HCT116 (cell line): ENCODE data around the gene SPDYE3. TPM values are rescaled to one million over a fixed set of nuclear protein-coding genes. Genes with fewer than 3 reads are reported as not detected.
"Not testable (repeated sequence)": the region's sequence is repeated elsewhere in the genome, so short reads cannot be mapped to it uniquely, and the experiment has no call there.

Experiments used
- ATAC-seq: fragments of 200-7000 bp; cut with Tn5 transposase; 2 replicates; pipeline ENCODE4 v1.9.1; 2020; ENCODE audit warnings: mild to moderate bottlenecking, moderate library complexity
- BruUV-seq: library from RNA; stranded (reverse); fragments of 400-500 nt; replicated peaks from 2 replicates; lab custom pipeline; 2021; lab: Mats Ljungman, UMichigan
- CTCF ChIA-PET: fragments of 300-600 bp; sonication (Branson Sonifier 250); formaldehyde crosslinking; loops from one replicate; lab custom pipeline; 2021; ENCODE audit warnings: antibody characterized with exemption; lab: Charles Lee
- POLR2A ChIA-PET: fragments of 300-600, 350-600 bp; sonication (Branson Sonifier 250); formaldehyde crosslinking; loops from one replicate; lab custom pipeline; 2021; ENCODE audit warnings: antibody characterized with exemption; lab: Charles Lee
- RAD21 ChIA-PET, 2 experiments: fragments of 300-600 bp; sonication (Branson Sonifier 250); formaldehyde crosslinking; loops; one replicate each; lab custom pipeline; 2023; ENCODE audit warnings: low total read pairs in 2 of 2; ENCODE audit not compliant: uncharacterized antibody in 2 of 2, unreplicated experiment in 2 of 2, low non-redundant PET in 1 of 2; lab: Charles Lee
- DNase-seq: peaks from one replicate; pipeline ENCODE4 v3.0.0-alpha.2; 2010; ENCODE audit warnings: low read depth, low spot score
- H2AFZ ChIP-seq: fragments of 200-600 bp; shearing (Covaris generic), sonication (generic); 2 replicates; pipeline ENCODE4 v1.6.1; 2017; ENCODE audit warnings: low read depth, mixed run types, mixed read lengths, antibody characterized with exemption, low read length; ENCODE audit not compliant: poor library complexity, severe bottlenecking
- H3K27ac ChIP-seq: 2 replicates; pipeline ENCODE4 v1.5.1; 2012; ENCODE audit warnings: low read depth, low read length
- H3K27me3 ChIP-seq: fragments of 200-600 bp; sonication (generic); 2 replicates; pipeline ENCODE4 v1.6.1; 2016; ENCODE audit warnings: mixed run types, low read length, mixed read lengths; ENCODE audit not compliant: insufficient read depth
- H3K36me3 ChIP-seq, 2 experiments: fragments of 200-500 bp in 1 of 2; fragments of 200-600 bp in 1 of 2; sonication (Bioruptor generic) in 1 of 2; sonication (generic) in 1 of 2; 2 replicates each; pipeline versions ENCODE4 v1.5.1 to v1.6.1; 2014 to 2016; ENCODE audit warnings: low read length in 2 of 2, inconsistent platforms in 1 of 2, mixed read lengths in 1 of 2, mixed run types in 1 of 2; ENCODE audit not compliant: insufficient read depth in 2 of 2, control insufficient read depth in 1 of 2
- H3K4me1 ChIP-seq, 2 experiments: fragments of 200-600 bp in 1 of 2; sonication (generic) in 1 of 2; 2 replicates each; pipeline versions ENCODE4 v1.5.1 to v1.6.1; 2012 to 2017; ENCODE audit warnings: low read length in 2 of 2, inconsistent platforms in 1 of 2, mild to moderate bottlenecking in 1 of 2, mixed read lengths in 1 of 2, mixed run types in 1 of 2, moderate library complexity in 1 of 2; ENCODE audit not compliant: insufficient read depth in 2 of 2, control insufficient read depth in 1 of 2
- H3K4me2 ChIP-seq: fragments of 200-600 bp; sonication (generic); 2 replicates; pipeline ENCODE4 v1.6.1; 2017; ENCODE audit warnings: mixed run types, low read length, mixed read lengths
- H3K4me3 ChIP-seq, 2 experiments: fragments of 200-600 bp in 1 of 2; sonication (generic) in 1 of 2; replicated peaks in 1 of 2; 2 replicates each; pipeline ENCODE4 v1.5.1; 2011 to 2016; ENCODE audit warnings: low read length in 2 of 2, control low read depth in 1 of 2, low read depth in 1 of 2, mild to moderate bottlenecking in 1 of 2, mixed read lengths in 1 of 2, mixed run types in 1 of 2
- H3K79me2 ChIP-seq: fragments of 200-600 bp; sonication (generic); 2 replicates; pipeline ENCODE4 v1.6.1; 2017; ENCODE audit warnings: mild to moderate bottlenecking, mixed run types, low read length, moderate library complexity, mixed read lengths; ENCODE audit not compliant: insufficient read depth
- H3K9ac ChIP-seq: fragments of 200-600 bp; sonication (generic); 2 replicates; pipeline ENCODE4 v1.6.1; 2016; ENCODE audit warnings: low read length, mixed read lengths
- H3K9me2 ChIP-seq: fragments of 200-600 bp; sonication (generic), shearing (Covaris generic); 2 replicates; pipeline ENCODE4 v1.6.1; 2017; ENCODE audit warnings: mixed run types, mild to moderate bottlenecking, moderate library complexity; ENCODE audit not compliant: insufficient read depth
- H3K9me3 ChIP-seq, 2 experiments: fragments of 200-500 bp in 1 of 2; fragments of 200-600 bp in 1 of 2; sonication (Bioruptor generic) in 1 of 2; sonication (generic) in 1 of 2; 2 replicates each; pipeline ENCODE4 v1.6.1; 2014 to 2017; ENCODE audit warnings: low read length in 2 of 2, mixed read lengths in 2 of 2, inconsistent platforms in 1 of 2, low read depth in 1 of 2, mild to moderate bottlenecking in 1 of 2, mixed run types in 1 of 2, moderate library complexity in 1 of 2; ENCODE audit not compliant: control insufficient read depth in 1 of 2, insufficient read depth in 1 of 2
- H4K20me1 ChIP-seq: fragments of 200-600 bp; sonication (generic), shearing (Covaris generic); 2 replicates; pipeline ENCODE4 v1.6.1; 2017; ENCODE audit warnings: mixed run types, mild to moderate bottlenecking, moderate library complexity; ENCODE audit not compliant: insufficient read depth
- intact Hi-C: fragments of 100-400 bp; cut with micrococcal nuclease; formaldehyde crosslinking; loops from 2 replicates; pipeline ENCODE4 v1.10.0; 2022
- total RNA-seq: library from RNA; stranded (reverse); gene quantifications from one replicate; pipeline ENCODE4 v1.2.1, GENCODE V29; 2021; ENCODE audit not compliant: unreplicated experiment

Gene SPDYE3
- total RNA-seq, 1 experiment from 2014 or later = not detected

GRCh38 chr7:100325671-100326070 is 18.2 kb downstream of the SPDYE3 start:
- H3K4me1 ChIP-seq, H3K4me3 ChIP-seq, H3K79me2 ChIP-seq, H3K27me3 ChIP-seq, H3K36me3 ChIP-seq, DNase-seq, H3K9ac ChIP-seq, H3K4me2 ChIP-seq, BruUV-seq, H2AFZ ChIP-seq, H3K27ac ChIP-seq, H4K20me1 ChIP-seq, CTCF ChIA-PET, POLR2A ChIA-PET, H3K9me2 ChIP-seq, ATAC-seq, intact Hi-C loops, H3K9me3 ChIP-seq, RAD21 ChIA-PET: not testable (repeated sequence)

DNA sequence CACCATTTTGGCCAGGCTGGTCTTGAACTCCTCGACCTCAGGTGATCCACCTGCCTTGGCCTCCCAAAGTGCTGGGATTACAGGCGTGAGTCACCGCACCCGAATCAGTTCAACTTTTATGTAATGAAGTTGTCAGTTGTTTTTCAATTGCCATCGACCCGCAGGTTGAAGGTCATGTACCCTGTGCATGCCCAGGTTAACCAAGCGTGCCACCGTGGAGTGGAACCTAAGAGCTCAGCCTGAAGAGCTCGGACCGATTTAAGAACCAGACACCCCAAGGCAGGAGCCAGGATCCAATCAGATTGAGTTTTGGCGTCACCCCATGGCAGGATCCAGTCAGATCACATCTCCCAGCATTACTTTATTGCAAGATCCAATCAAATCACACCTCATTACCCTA is 19.4 kb downstream of the SPDYE3 start:
- H2AFZ ChIP-seq, H3K4me1 ChIP-seq, RAD21 ChIA-PET, H3K9me3 ChIP-seq, BruUV-seq, H3K27ac ChIP-seq, DNase-seq, H3K4me2 ChIP-seq, H3K9ac ChIP-seq, CTCF ChIA-PET, H4K20me1 ChIP-seq, intact Hi-C loops, H3K4me3 ChIP-seq, H3K79me2 ChIP-seq, ATAC-seq, H3K27me3 ChIP-seq, POLR2A ChIA-PET, H3K36me3 ChIP-seq, H3K9me2 ChIP-seq: not testable (repeated sequence)
